ENCODE results near the gene SORL1-AS1.

SORL1-AS1 gene

GRCh38 chr11:121408830-121409229 lies 43.9 kb downstream of the SORL1-AS1 start:
- no peak for DNase-seq (ENCODE audit: low read depth)
- TF ChIP-seq CTCF (IDR thresholded peaks at IDR 0.05; ENCODE audit: low read depth, low read length, missing control alignments): no peak

GRCh38 chr11:121406291-121406690 lies 46.5 kb downstream of the SORL1-AS1 start:
- no peak for TF ChIP-seq CTCF (IDR thresholded peaks at IDR 0.05; ENCODE audit: low read depth, low read length, missing control alignments)
- no peak overlapping the region for H3K4me3 ChIP-seq (ENCODE audit: low read depth, low read length)
- no peak for DNase-seq (ENCODE audit: low read depth)

More at GRCh38 chr11:121408830-121409229, 43.9 kb downstream of the SORL1-AS1 start:
- H3K4me3 ChIP-seq (ENCODE audit: low read depth, low read length): no peak overlapping the region

DNA sequence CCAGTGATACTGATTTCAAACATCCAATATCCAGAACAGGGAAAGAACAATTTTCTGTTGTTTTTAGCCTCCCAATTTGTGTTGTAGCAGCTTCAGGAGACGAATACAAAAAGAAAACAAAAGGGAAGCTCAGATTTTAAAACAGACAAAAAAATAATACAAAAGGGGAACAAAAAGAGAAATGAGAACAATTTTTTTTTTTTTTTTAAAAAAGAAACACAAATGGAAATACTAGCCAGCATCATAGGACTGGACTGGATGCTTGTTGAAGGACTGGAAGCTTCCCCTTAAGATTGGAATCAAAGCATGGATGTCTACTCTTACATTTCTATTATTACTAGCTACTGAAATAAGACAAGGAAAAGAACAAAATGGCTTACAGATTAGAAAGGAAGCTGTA lies 47.1 kb downstream of the SORL1-AS1 start:
- DNase-seq (ENCODE audit: low read depth): no peak
- no peak overlapping the region for H3K4me3 ChIP-seq (ENCODE audit: low read depth, low read length)
- no peak for TF ChIP-seq CTCF (IDR thresholded peaks at IDR 0.05; ENCODE audit: low read depth, low read length, missing control alignments)

DNA sequence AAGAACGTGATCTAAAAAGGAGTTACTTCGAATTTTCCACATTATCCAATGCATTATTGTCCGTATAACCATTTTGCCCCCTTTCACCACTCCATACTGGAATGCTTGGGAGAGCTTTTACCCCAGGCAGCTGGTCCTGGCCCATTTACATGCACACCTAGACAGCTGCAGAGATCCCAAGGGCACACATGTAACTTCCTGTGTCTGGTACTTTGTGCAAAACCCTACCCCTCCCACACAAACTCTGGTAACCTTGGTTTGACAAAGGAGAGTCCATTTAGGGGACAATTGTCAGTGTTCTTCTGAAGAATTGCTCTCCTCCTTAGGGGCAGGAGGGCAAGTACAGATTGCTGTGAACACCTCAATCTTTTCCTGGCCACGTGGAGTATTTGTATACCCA lies 58.0 kb downstream of the SORL1-AS1 start:
- TF ChIP-seq CTCF (IDR thresholded peaks at IDR 0.05; ENCODE audit: low read depth, low read length, missing control alignments): no peak
- no peak overlapping the region for H3K4me3 ChIP-seq (ENCODE audit: low read depth, low read length)
- no peak for DNase-seq (ENCODE audit: low read depth)

DNA sequence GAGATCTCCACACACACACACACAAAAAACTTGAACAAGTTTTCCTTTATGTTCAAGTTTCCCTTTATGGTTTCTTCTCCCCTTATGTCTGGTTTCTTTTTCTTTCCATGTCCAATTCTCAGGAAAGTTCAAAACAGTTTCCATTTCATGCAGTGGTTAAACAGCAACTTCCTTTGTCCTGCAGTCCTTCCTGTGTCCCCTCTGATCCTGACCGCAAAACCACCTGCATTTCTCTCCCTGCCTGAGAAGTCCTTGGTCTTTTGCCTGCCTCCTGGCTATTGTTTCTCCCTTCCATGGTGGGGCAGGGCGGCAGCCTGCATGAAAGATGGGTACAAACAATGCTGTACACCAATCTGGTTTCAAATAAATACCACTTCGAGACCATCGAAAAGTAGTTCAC lies 58.9 kb downstream of the SORL1-AS1 start:
- TF ChIP-seq CTCF (IDR thresholded peaks at IDR 0.05; ENCODE audit: low read depth, low read length, missing control alignments): no peak
- DNase-seq (ENCODE audit: low read depth): no peak
- no peak overlapping the region for H3K4me3 ChIP-seq (ENCODE audit: low read depth, low read length)

DNA sequence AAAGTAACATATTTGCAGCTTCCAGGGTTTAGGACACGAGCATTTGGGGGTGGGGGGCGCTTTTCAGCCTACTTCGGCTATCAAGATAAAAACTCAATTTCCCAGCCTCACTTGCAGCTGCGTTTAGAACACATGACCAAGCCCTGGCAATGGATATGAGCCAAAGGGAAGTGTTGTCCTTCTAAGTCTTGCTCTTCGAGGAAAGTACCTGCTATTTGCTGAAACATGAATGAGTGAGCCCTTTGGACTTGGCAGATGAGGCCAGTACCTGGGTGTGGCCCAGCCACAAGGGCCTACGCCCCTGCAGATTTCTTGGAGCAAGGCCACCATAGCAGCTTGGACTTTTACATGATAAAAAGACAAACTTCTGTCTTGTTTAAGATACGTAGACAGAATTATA lies 60.9 kb downstream of the SORL1-AS1 start:
- H3K4me3 ChIP-seq (ENCODE audit: low read depth, low read length): no peak overlapping the region
- no peak for TF ChIP-seq CTCF (IDR thresholded peaks at IDR 0.05; ENCODE audit: low read depth, low read length, missing control alignments)
- no peak for DNase-seq (ENCODE audit: low read depth)

- TF ChIP-seq CTCF (IDR thresholded peaks at IDR 0.05; ENCODE audit: low read depth, low read length, missing control alignments): no peak
- no peak for DNase-seq (ENCODE audit: low read depth)
- no peak overlapping the region for H3K4me3 ChIP-seq (ENCODE audit: low read depth, low read length)
Observed at GRCh38 chr11:121389651-121390050, 63.1 kb downstream of the SORL1-AS1 start.
